Mesenchymal stem cell (in vitro differentiated cells and primary cell): ENCODE results near the gene KLHL3.

Experiments used
- DNase-seq: peaks from one replicate; pipeline ENCODE4 v3.0.0-alpha.2; 2013
- H2AFZ ChIP-seq: one replicate; pipeline ENCODE4 v1.6.1; 2013; ENCODE audit warnings: low read depth, mild to moderate bottlenecking, control low read depth, inconsistent platforms, low read length, moderate library complexity
- H2AK5ac ChIP-seq: 2 replicates; pipeline ENCODE4 v1.6.1; 2013; ENCODE audit warnings: low read length, moderate library complexity, mild to moderate bottlenecking, inconsistent platforms; ENCODE audit not compliant: severe bottlenecking
- H2BK120ac ChIP-seq: one replicate; pipeline ENCODE4 v1.6.1; 2013; ENCODE audit warnings: low read depth, mild to moderate bottlenecking, inconsistent platforms, low read length, moderate library complexity
- H2BK12ac ChIP-seq, 2 experiments: one replicate each; pipeline ENCODE4 v1.6.1; 2013; ENCODE audit warnings: inconsistent platforms in 2 of 2, low read length in 2 of 2, mild to moderate bottlenecking in 2 of 2, moderate library complexity in 2 of 2, control low read depth in 1 of 2
- H2BK15ac ChIP-seq: one replicate; pipeline ENCODE4 v1.6.1; 2013; ENCODE audit warnings: mild to moderate bottlenecking, low read depth, inconsistent platforms; ENCODE audit not compliant: poor library complexity, severe bottlenecking
- H2BK5ac ChIP-seq: 2 replicates; pipeline ENCODE4 v1.6.1; 2013; ENCODE audit warnings: low read depth, mild to moderate bottlenecking, low read length, control low read depth, inconsistent platforms; ENCODE audit not compliant: poor library complexity, severe bottlenecking
- H3K14ac ChIP-seq, 2 experiments: one replicate each; pipeline ENCODE4 v1.6.1; 2013; ENCODE audit warnings: inconsistent platforms in 2 of 2, low read length in 2 of 2, control low read depth in 1 of 2, mild to moderate bottlenecking in 1 of 2, moderate library complexity in 1 of 2
- H3K18ac ChIP-seq, 2 experiments: one replicate each; pipeline ENCODE4 v1.6.1; 2013; ENCODE audit warnings: inconsistent platforms in 2 of 2, low read length in 2 of 2, control low read depth in 1 of 2, low read depth in 1 of 2, mild to moderate bottlenecking in 1 of 2
- H3K23ac ChIP-seq, 2 experiments: one replicate each; pipeline ENCODE4 v1.6.1; 2013; ENCODE audit warnings: inconsistent platforms in 2 of 2, low read length in 2 of 2, mild to moderate bottlenecking in 2 of 2, moderate library complexity in 2 of 2, control low read depth in 1 of 2
- H3K27ac ChIP-seq: 2 replicates; pipeline ENCODE4 v1.5.1; 2013; ENCODE audit warnings: mild to moderate bottlenecking, moderate library complexity, low read length, control low read depth, inconsistent platforms; ENCODE audit not compliant: poor library complexity, severe bottlenecking
- H3K27me3 ChIP-seq, 2 experiments: 2 replicates each; pipeline versions ENCODE4 v1.6.1 to v1.7.0; 2013; ENCODE audit warnings: low read length in 2 of 2, mild to moderate bottlenecking in 2 of 2, moderate library complexity in 2 of 2, control low read depth in 1 of 2, inconsistent platforms in 1 of 2; ENCODE audit not compliant: control insufficient read depth in 1 of 2, insufficient read depth in 1 of 2
- H3K36me3 ChIP-seq, 2 experiments: 2 replicates each; pipeline versions ENCODE4 v1.6.1 to v1.7.0; 2013; ENCODE audit warnings: low read length in 2 of 2, control low read depth in 1 of 2, inconsistent platforms in 1 of 2, low read depth in 1 of 2, mild to moderate bottlenecking in 1 of 2; ENCODE audit not compliant: insufficient read depth in 2 of 2, control insufficient read depth in 1 of 2
- H3K4ac ChIP-seq, 2 experiments: one replicate each; pipeline ENCODE4 v1.6.1; 2013; ENCODE audit warnings: inconsistent platforms in 2 of 2, low read length in 2 of 2, mild to moderate bottlenecking in 2 of 2, moderate library complexity in 2 of 2, control low read depth in 1 of 2, low read depth in 1 of 2
- H3K4me1 ChIP-seq: 2 replicates; pipeline ENCODE4 v1.6.1; 2013; ENCODE audit warnings: low read depth, low read length, control low read depth; ENCODE audit not compliant: control insufficient read depth, insufficient read depth
- H3K4me2 ChIP-seq: 2 replicates; pipeline ENCODE4 v1.6.1; 2013; ENCODE audit warnings: low read length, mild to moderate bottlenecking, inconsistent platforms; ENCODE audit not compliant: poor library complexity, severe bottlenecking
- H3K4me3 ChIP-seq, 2 experiments: 2 replicates each; pipeline versions ENCODE4 v1.5.1 to v1.7.0; 2013; ENCODE audit warnings: low read length in 2 of 2, mild to moderate bottlenecking in 2 of 2, control low read depth in 1 of 2, low read depth in 1 of 2; ENCODE audit not compliant: insufficient read depth in 1 of 2
- H3K79me1 ChIP-seq: replicated peaks from 2 replicates; pipeline ENCODE4 v1.6.1; 2013; ENCODE audit warnings: mild to moderate bottlenecking, control low read depth, low read length, inconsistent platforms; ENCODE audit not compliant: poor library complexity, severe bottlenecking
- H3K9ac ChIP-seq: 2 replicates; pipeline ENCODE4 v1.7.0; 2013; ENCODE audit warnings: mild to moderate bottlenecking, low read length, moderate library complexity
- H3K9me3 ChIP-seq: 2 replicates; pipeline ENCODE4 v1.7.0; 2013; ENCODE audit warnings: mild to moderate bottlenecking, low read length; ENCODE audit not compliant: control insufficient read depth
- H4K8ac ChIP-seq: one replicate; pipeline ENCODE4 v1.6.1; 2013; ENCODE audit warnings: inconsistent platforms, mild to moderate bottlenecking, low read length, moderate library complexity
- H4K91ac ChIP-seq: one replicate; pipeline ENCODE4 v1.6.1; 2013; ENCODE audit warnings: mild to moderate bottlenecking, low read length, inconsistent platforms
- WGBS: methylation state at CpG from one replicate; pipeline ENCODE4 v1.1.7; 2013; ENCODE audit warnings: mixed read lengths; 5-methylcytosine and 5-hydroxymethylcytosine counted together

KLHL3 gene

DNA sequence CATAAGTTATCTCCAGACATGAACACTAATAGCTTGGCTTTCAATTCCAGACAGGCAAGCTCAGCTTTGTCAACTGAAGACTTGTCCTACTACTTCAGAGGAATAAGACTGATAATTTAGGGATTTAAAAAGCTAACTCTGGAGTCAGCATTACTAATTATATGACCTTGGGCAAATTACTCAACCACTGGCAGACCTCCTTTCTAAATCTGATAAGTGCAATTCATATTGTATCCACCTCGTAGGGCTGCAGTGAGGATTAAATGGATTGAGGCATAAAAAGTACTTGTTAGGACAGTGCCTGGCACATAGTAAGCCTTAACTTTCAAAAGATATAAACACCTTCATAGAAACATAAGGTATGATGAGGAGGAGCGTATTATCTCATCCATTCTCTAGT, 104.4 kb downstream of the KLHL3 start:
- Histone ChIP-seq H2AK5ac (no peak overlapping the region), H2BK12ac (no peak overlapping the region), H2BK120ac (no peak overlapping the region), H3K9me3 (no peaks in the 10 kb centered on the region), H3K18ac (no peak overlapping the region), H3K4ac (no peak overlapping the region), H2BK15ac (no peak overlapping the region), H3K23ac (no peak overlapping the region), H4K91ac (no peak overlapping the region), H3K14ac (no peak overlapping the region), H3K4me1 (peaks cover 8% of the 10 kb centered on the region), H4K8ac (no peak overlapping the region), H2AFZ (no peak overlapping the region), H3K4me3 (no peak overlapping the region), H3K79me1 (no peaks in the 10 kb centered on the region), H3K4me2 (no peak overlapping the region), H3K9ac (no peak overlapping the region), H3K27ac (no peak overlapping the region), H3K36me3 (peaks cover 0 to 4% of the 10 kb centered on the region in 2 experiments), H2BK5ac (no peak overlapping the region), H3K27me3 (no peaks in the 10 kb centered on the region)
- DNase-seq = no peak
- WGBS = no CpG with 5 or more reads among the region's 2 CpGs

DNA sequence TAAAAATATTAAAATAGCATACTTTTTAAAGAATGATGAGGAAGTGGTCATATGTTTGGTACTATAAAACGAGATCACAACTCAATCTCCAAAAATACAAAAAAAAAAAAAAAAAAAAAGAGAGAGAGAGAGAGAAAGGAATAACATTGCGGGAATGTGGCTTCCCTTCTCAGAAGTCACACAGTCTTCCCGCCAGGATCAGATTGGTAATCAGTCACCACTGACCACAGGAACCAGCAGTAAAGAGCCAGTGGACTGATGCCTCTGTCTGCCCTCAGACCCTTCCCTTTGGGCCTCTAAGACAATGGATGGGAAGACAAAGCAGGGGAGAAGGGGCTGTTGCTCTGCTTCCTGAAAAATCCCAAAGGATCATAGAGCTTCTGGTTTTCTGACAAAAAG, 104.9 kb downstream of the KLHL3 start:
- H2BK15ac ChIP-seq = no peak overlapping the region
- no peak overlapping the region for H3K27ac ChIP-seq
- H2AK5ac ChIP-seq = no peak overlapping the region
- no CpG with 5 or more reads among the region's 3 CpGs for WGBS
- H2BK12ac ChIP-seq = no peak overlapping the region
- no peak overlapping the region for H3K14ac ChIP-seq
- DNase-seq = peak; percentile 3
- no peak overlapping the region for H4K8ac ChIP-seq
- H3K79me1 ChIP-seq = no peaks in the 10 kb centered on the region
- H3K27me3 ChIP-seq = no peaks in the 10 kb centered on the region
- H3K9ac ChIP-seq = no peak overlapping the region
- H3K23ac ChIP-seq = no peak overlapping the region
- peaks cover 0 to 4% of the 10 kb centered on the region in 2 experiments for H3K36me3 ChIP-seq
- H2BK5ac ChIP-seq = no peak overlapping the region
- H4K91ac ChIP-seq = no peak overlapping the region
- no peak overlapping the region for H2BK120ac ChIP-seq
- no peak overlapping the region for H3K18ac ChIP-seq
- no peak overlapping the region for H3K4ac ChIP-seq
- H3K4me2 ChIP-seq = no peak overlapping the region
- H2AFZ ChIP-seq = no peak overlapping the region
- peaks cover 8% of the 10 kb centered on the region for H3K4me1 ChIP-seq
- H3K4me3 ChIP-seq = no peak overlapping the region
- H3K9me3 ChIP-seq = no peaks in the 10 kb centered on the region

DNA sequence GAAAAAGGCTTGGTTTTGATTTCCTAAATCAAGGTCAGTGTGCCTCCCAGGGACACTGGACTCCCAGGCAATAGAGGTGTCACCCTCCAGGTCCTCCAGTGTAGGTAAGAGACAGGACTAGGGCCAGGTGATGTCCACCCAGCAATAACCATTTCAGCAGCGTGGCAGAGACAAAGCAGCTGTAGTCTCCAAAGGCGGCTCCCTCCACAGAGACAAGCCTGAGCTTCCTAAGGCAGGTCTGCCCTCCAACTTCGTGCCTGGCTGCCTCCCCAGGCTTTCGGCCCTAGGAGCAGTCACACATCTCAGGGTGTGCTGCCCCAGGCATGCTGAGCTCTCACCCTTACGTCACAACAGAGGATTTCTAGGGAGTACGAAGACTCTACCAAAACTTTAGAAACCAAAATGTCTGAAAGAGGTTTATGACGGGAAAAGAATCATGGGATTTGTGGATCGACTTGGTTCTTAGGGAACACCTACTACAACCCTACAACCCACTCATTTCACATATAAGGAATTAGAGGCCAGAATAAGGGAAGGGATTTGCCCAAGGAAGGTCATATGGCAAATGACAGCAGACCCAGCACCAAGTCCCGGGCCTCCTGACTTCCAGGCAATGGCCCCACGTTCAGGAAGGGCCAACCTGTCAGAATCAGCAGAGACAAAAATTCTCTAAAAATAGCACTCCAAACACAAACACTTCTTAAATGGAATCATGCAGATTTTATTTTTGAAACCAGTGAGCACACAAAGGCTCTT, 105.5 kb downstream of the KLHL3 start:
- Histone ChIP-seq H2BK120ac (no peak overlapping the region), H3K4me3 (no peak overlapping the region), H3K27ac (no peak overlapping the region), H3K4ac (no peak overlapping the region), H3K9me3 (no peaks in the 10 kb centered on the region), H3K79me1 (no peaks in the 10 kb centered on the region), H3K36me3 (peaks cover 0 to 4% of the 10 kb centered on the region in 2 experiments), H4K91ac (no peak overlapping the region), H2AK5ac (no peak overlapping the region), H3K4me1 (peaks cover 5% of the 10 kb centered on the region), H3K27me3 (no peaks in the 10 kb centered on the region), H2BK12ac (no peak overlapping the region), H3K9ac (no peak overlapping the region), H2AFZ (no peak overlapping the region), H2BK5ac (no peak overlapping the region), H4K8ac (no peak overlapping the region), H2BK15ac (no peak overlapping the region), H3K23ac (no peak overlapping the region), H3K4me2 (no peak overlapping the region), H3K14ac (no peak overlapping the region), H3K18ac (no peak overlapping the region)
- 79% methylated on average over 8 of the region's 10 CpGs for WGBS
- no peak for DNase-seq

DNA sequence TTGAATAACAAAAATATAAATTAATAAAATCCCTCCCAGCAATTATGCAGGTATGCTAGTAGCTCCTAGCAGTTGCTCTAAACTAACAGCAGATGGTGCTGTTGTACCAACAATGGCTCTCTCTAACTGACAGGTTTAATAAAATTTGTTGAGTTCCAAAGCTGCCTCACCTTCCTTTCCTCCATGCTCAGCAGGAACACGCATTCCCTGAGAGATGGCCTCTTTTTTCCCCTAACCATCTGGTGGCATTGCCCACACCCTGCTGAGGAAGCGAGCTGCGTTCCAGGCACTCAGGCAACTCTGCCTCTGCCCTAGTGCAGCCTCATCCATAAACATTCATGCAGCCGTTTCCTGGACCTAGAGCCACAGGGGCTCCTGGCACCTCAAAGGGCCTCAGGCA, 106.2 kb downstream of the KLHL3 start:
- Histone ChIP-seq H3K9ac (no peak overlapping the region), H3K14ac (no peak overlapping the region), H2AFZ (no peak overlapping the region), H3K9me3 (no peaks in the 10 kb centered on the region), H4K8ac (no peak overlapping the region), H3K23ac (no peak overlapping the region), H3K4me2 (no peak overlapping the region), H4K91ac (no peak overlapping the region), H2BK120ac (no peak overlapping the region), H3K4ac (no peak overlapping the region), H3K27ac (no peak overlapping the region), H2AK5ac (no peak overlapping the region), H3K18ac (no peak overlapping the region), H3K79me1 (no peaks in the 10 kb centered on the region), H3K36me3 (peaks cover 0 to 4% of the 10 kb centered on the region in 2 experiments), H2BK15ac (no peak overlapping the region), H3K4me3 (no peak overlapping the region), H3K4me1 (peaks cover 5% of the 10 kb centered on the region), H2BK5ac (no peak overlapping the region), H3K27me3 (no peaks in the 10 kb centered on the region), H2BK12ac (no peak overlapping the region)
- DNase-seq = peak; percentile 57
- WGBS = 4% methylated on average over 4 of the region's 4 CpGs
